ENCODE data around the gene CDKAL1. TPM values are rescaled to one million over a fixed set of nuclear protein-coding genes. Genes with fewer than 3 reads are reported as not detected.

The CDKAL1 gene
- polyA plus RNA-seq (2011; rRNA removed): 7.2 and 8.3 TPM in 2 replicates
- 1.5 and 1.8 TPM in 2 replicates for polyA plus RNA-seq (2012; cell fraction: cytosol; rRNA removed)
- polyA plus RNA-seq (2012; cell fraction: nucleus; rRNA removed): 1.3 and 2.5 TPM in 2 replicates
- 4.6 to 4.8 TPM (median 4.7 TPM) in 3 replicates for polyA plus RNA-seq (2017; fragmentation: RNase III; extraction: RNeasy Plus Mini Kit Qiagen cat#74134 plus additional on column Dnase treatment)
- polyA minus RNA-seq (2011; rRNA and poly(A)+ RNA removed): 9.0 and 10.7 TPM in 2 replicates

DNA sequence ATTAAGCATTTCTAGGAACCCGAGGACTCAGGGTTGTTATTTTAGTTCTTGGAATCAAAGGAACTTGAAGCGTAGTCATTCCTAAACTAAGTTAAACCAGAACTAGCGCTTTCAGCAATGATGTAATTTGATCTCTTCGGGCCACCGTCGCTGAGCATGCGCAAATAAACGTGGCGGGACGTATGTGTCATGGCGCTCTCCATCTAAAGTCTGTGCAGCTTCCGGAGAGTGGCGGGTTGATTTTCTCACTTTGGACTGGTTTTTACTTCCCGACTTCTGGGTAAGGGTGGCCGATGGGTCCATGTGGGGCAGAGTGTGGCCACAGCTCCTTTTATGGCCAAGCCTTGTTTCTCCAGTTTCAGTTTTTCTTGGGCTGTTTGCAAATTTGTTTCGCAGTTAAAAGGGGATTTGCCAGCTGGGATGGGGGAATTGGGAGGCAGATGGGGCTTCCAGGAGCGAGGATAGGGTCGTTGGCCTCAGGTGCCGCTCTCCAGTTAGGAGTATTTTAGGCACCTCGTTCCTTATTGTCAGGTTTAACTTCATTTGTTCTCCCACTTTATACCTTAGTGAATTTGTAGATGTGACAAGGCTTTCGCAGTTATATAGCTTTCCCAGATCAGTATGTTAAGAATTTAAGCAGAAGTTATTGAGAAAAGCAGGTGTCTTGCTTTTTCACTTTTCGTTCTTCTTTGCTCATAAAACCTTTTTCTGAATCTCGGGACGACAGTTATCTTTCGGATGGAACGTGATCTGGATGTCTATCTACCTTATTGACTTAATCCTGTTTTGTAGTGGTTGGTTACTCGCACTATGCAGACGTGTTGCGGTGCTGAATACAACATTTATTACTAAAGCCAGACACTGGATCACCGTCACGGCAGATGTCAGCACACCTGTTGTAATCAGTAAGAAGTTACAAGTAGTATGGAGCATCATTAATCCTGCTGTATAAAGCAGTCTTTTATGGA, at the start of gene CDKAL1:
Gene CDKAL1, plus strand, starts transcription at position 163 of the 968 bp plus-strand sequence. CDS start 11,894 bp downstream, outside the sequence.
- H3K9me3 ChIP-seq: no peaks in the 10 kb centered on the region
- no peak for TF ChIP-seq ESRRA (IDR thresholded peaks at IDR 0.05; ENCODE audit: borderline replicate concordance, low read length)
- TF ChIP-seq JUNB (IDR thresholded peaks at IDR 0.05): no peak
- TF ChIP-seq KDM5A (IDR thresholded peaks at IDR 0.05): peak; percentile 95
- TF ChIP-seq, protein P1, sequence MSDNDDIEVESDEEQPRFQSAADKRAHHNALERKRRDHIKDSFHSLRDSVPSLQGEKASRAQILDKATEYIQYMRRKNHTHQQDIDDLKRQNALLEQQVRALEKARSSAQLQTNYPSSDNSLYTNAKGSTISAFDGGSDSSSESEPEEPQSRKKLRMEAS (IDR thresholded peaks at IDR 0.05): peak; percentile 66
- TF ChIP-seq HDAC2 (IDR thresholded peaks at IDR 0.05): 0 out of 2 replicates have a peak, but pooled peaks have one; percentile 56
- TF ChIP-seq, protein P2, sequence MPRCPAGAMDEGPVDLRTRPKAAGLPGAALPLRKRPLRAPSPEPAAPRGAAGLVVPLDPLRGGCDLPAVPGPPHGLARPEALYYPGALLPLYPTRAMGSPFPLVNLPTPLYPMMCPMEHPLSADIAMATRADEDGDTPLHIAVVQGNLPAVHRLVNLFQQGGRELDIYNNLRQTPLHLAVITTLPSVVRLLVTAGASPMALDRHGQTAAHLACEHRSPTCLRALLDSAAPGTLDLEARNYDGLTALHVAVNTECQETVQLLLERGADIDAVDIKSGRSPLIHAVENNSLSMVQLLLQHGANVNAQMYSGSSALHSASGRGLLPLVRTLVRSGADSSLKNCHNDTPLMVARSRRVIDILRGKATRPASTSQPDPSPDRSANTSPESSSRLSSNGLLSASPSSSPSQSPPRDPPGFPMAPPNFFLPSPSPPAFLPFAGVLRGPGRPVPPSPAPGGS (IDR thresholded peaks at IDR 0.05): no peak
- TF ChIP-seq, protein P3, sequence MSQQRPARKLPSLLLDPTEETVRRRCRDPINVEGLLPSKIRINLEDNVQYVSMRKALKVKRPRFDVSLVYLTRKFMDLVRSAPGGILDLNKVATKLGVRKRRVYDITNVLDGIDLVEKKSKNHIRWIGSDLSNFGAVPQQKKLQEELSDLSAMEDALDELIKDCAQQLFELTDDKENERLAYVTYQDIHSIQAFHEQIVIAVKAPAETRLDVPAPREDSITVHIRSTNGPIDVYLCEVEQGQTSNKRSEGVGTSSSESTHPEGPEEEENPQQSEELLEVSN (IDR thresholded peaks at IDR 0.05; ENCODE audit: borderline replicate concordance, low read depth): no peak
- TF ChIP-seq, protein P4, sequence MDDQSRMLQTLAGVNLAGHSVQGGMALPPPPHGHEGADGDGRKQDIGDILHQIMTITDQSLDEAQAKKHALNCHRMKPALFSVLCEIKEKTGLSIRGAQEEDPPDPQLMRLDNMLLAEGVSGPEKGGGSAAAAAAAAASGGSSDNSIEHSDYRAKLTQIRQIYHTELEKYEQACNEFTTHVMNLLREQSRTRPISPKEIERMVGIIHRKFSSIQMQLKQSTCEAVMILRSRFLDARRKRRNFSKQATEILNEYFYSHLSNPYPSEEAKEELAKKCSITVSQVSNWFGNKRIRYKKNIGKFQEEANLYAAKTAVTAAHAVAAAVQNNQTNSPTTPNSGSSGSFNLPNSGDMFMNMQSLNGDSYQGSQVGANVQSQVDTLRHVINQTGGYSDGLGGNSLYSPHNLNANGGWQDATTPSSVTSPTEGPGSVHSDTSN (IDR thresholded peaks at IDR 0.05): no peak
- no peak for TF ChIP-seq RAD21 (conservative IDR thresholded peaks at IDR 0.05 in 1 of 2, IDR thresholded peaks at IDR 0.05 in 1 of 2)
- TF ChIP-seq, protein P5, sequence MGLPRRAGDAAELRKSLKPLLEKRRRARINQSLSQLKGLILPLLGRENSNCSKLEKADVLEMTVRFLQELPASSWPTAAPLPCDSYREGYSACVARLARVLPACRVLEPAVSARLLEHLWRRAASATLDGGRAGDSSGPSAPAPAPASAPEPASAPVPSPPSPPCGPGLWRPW (IDR thresholded peaks at IDR 0.05): no peak
- 0 out of 2 replicates have a peak, but pooled peaks have one; percentile 49 for TF ChIP-seq MYC (IDR thresholded peaks at IDR 0.05; ENCODE audit: borderline replicate concordance, low read length)
- TF ChIP-seq RCOR1 (IDR thresholded peaks at IDR 0.05; ENCODE audit: low read depth, low read length): no peak
- TF ChIP-seq SREBF2 (IDR thresholded peaks at IDR 0.05): no peak
- peak in 1 of 2 experiments; percentile 57; a peak in 2 of 5 replicates for TF ChIP-seq JUN (IDR thresholded peaks at IDR 0.05)
- no peak for TF ChIP-seq CHD4 (IDR thresholded peaks at IDR 0.05; ENCODE audit: borderline replicate concordance)
- no peak for TF ChIP-seq HOXA7 (CRISPR knock-in tag; IDR thresholded peaks at IDR 0.05)
- TF ChIP-seq, protein P6, sequence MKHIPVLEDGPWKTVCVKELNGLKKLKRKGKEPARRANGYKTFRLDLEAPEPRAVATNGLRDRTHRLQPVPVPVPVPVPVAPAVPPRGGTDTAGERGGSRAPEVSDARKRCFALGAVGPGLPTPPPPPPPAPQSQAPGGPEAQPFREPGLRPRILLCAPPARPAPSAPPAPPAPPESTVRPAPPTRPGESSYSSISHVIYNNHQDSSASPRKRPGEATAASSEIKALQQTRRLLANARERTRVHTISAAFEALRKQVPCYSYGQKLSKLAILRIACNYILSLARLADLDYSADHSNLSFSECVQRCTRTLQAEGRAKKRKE (CRISPR knock-in tag; IDR thresholded peaks at IDR 0.05; ENCODE audit: low read depth): no peak
- no peak for TF ChIP-seq TFCP2L1 (CRISPR knock-in tag; IDR thresholded peaks at IDR 0.05)
- no peak for TF ChIP-seq RNF2 (IDR thresholded peaks at IDR 0.05; ENCODE audit: borderline replicate concordance, low read depth)
- TF ChIP-seq BHLHE40 (IDR thresholded peaks at IDR 0.05; ENCODE audit: low read depth, low read length): no peak
- TF ChIP-seq HOXB5 (CRISPR knock-in tag; IDR thresholded peaks at IDR 0.05): no peak
- no peak for TF ChIP-seq NFE2L2 (conservative IDR thresholded peaks at IDR 0.05; ENCODE audit: low read length)
- no peak for TF ChIP-seq HEYL (CRISPR knock-in tag; IDR thresholded peaks at IDR 0.05)
- TF ChIP-seq FOSL2 (IDR thresholded peaks at IDR 0.05): no peak
- no peak for TF ChIP-seq FOSL2 (CRISPR knock-in tag; IDR thresholded peaks at IDR 0.05)
- TF ChIP-seq KDM1A (IDR thresholded peaks at IDR 0.05; ENCODE audit: low read depth): no peak
- peak; percentile 58 for TF ChIP-seq POLR2A (IDR thresholded peaks at IDR 0.05; ENCODE audit: low read length)
- TF ChIP-seq EP300 (IDR thresholded peaks at IDR 0.05): no peak
- no peak for FAIRE-seq
- peak within 1 kb of the TSS; percentile 58 for H3K4me3 ChIP-seq
- peak; percentile 38 to 89 for DNase-seq (ENCODE audit: low read depth in 1 of 2, low spot score in 1 of 2)
- ChIA-PET POLR2A (interaction anchor here (0.8 kb wide), 1 partner anchor 132 kb away, joined by 4 read pairs; no protein-coding TSS in a partner anchor), CTCF (no interaction called here)
- H3K27ac ChIP-seq: peak within 1 kb of the TSS; percentile 77 to 90
- H3K4me1 ChIP-seq: peaks cover 6% of the 10 kb centered on the region; the same call in 1 of the 3 replicates
- WGBS (ENCODE audit: missing lambda C conversion rate): 4% methylated on average over 31 of the region's 31 CpGs
- ATAC-seq: peak; percentile 86 to 94
- H3K4me2 ChIP-seq: peak within 1 kb of the TSS; percentile 80
